Measurements from ENCODE around the gene PDE12. TPM values are rescaled to one million over a fixed set of nuclear protein-coding genes. Genes with fewer than 3 reads are reported as not detected.

The PDE12 gene
- total and polyA plus RNA-seq, 2 of the 13 experiments (the other 11 are each of a cell fraction or from before 2014, with no cell fraction given) = 9.0 to 17.8 TPM

DNA sequence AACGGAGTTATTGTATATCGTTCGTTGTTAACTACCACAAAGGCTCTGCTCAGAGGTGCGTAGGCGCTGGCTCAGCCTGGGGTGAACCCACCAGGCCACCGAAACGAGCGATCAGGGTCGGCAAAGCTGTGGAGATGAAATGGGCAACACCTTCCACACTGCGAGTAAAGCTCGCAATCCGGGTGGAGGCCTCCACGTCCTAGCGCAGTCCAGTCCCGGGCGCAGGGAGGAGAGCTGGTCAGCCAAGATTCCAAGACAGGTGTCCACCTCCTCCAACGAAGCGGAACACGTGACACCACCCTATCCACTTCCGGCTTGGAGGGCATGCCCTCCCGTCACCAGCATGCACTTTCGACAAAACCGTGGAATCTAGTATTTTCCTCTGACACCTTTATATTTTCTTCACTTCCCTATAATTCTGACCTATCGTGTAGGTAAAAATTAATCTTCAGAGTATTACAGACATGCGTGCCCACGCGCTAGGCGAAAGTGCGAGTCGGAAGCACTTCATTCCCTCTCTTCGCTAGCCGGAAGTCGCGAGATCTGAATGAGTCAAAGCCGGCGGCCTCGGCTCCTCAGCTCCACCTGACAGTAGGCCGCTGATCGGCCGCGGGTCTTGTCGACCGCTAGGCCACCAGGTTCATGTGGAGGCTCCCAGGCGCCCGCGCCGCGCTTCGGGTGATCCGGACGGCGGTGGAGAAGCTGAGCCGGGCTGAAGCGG is at the start of gene PDE12 (continued):
- TF ChIP-seq MEF2D (CRISPR knock-in tag; IDR thresholded peaks at IDR 0.05) (no peak; the same call in none of the 2 replicates), ZNF317 (CRISPR knock-in tag; IDR thresholded peaks at IDR 0.05) (no peak; the same call in 1 of the 2 replicates), KDM1A (CRISPR knock-in tag; IDR thresholded peaks at IDR 0.05) (0 out of 2 replicates have a peak, but pooled peaks have one; percentile 8), ZMYM2 (CRISPR knock-in tag; IDR thresholded peaks at IDR 0.05) (peak; percentile 91), ZNF460 (CRISPR knock-in tag; IDR thresholded peaks at IDR 0.05; ENCODE audit: borderline replicate concordance) (no peak; the same call in 1 of the 2 replicates), ZSCAN9 (CRISPR knock-in tag; IDR thresholded peaks at IDR 0.05; ENCODE audit: borderline replicate concordance) (peak; percentile 68), FIP1L1 (IDR thresholded peaks at IDR 0.05; ENCODE audit: borderline replicate concordance, insufficient read depth, low read depth, low read length) (no peak), CBX5 (CRISPR knock-in tag; IDR thresholded peaks at IDR 0.05; ENCODE audit: borderline replicate concordance) (peak; percentile 91; the same call in 1 of the 2 replicates), CCDC6 (CRISPR knock-in tag; IDR thresholded peaks at IDR 0.05) (peak; percentile 71), HOXD1 (CRISPR knock-in tag; IDR thresholded peaks at IDR 0.05) (no peak), MYC (CRISPR knock-in tag; IDR thresholded peaks at IDR 0.05; ENCODE audit: borderline replicate concordance) (peak; percentile 96), NR1H2 (CRISPR knock-in tag; IDR thresholded peaks at IDR 0.05; ENCODE audit: borderline replicate concordance, low read depth) (no peak), MAF1 (CRISPR knock-in tag; IDR thresholded peaks at IDR 0.05; ENCODE audit: borderline replicate concordance) (no peak), ZFX (CRISPR knock-in tag; IDR thresholded peaks at IDR 0.05; ENCODE audit: low read depth) (peak; percentile 99), PRMT3 (CRISPR knock-in tag; IDR thresholded peaks at IDR 0.05; ENCODE audit: borderline replicate concordance, low read depth) (no peak), MBNL3 (CRISPR knock-in tag; conservative IDR thresholded peaks at IDR 0.05) (no peak), ZBTB3 (CRISPR knock-in tag; IDR thresholded peaks at IDR 0.05; ENCODE audit: borderline replicate concordance, low read depth) (peak; percentile 89; the same call in 1 of the 2 replicates)
- TF ChIP-seq, protein P1, sequence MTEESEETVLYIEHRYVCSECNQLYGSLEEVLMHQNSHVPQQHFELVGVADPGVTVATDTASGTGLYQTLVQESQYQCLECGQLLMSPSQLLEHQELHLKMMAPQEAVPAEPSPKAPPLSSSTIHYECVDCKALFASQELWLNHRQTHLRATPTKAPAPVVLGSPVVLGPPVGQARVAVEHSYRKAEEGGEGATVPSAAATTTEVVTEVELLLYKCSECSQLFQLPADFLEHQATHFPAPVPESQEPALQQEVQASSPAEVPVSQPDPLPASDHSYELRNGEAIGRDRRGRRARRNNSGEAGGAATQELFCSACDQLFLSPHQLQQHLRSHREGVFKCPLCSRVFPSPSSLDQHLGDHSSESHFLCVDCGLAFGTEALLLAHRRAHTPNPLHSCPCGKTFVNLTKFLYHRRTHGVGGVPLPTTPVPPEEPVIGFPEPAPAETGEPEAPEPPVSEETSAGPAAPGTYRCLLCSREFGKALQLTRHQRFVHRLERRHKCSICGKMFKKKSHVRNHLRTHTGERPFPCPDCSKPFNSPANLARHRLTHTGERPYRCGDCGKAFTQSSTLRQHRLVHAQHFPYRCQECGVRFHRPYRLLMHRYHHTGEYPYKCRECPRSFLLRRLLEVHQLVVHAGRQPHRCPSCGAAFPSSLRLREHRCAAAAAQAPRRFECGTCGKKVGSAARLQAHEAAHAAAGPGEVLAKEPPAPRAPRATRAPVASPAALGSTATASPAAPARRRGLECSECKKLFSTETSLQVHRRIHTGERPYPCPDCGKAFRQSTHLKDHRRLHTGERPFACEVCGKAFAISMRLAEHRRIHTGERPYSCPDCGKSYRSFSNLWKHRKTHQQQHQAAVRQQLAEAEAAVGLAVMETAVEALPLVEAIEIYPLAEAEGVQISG (CRISPR knock-in tag; IDR thresholded peaks at IDR 0.05) = peak; percentile 87
- TF ChIP-seq, protein P2, sequence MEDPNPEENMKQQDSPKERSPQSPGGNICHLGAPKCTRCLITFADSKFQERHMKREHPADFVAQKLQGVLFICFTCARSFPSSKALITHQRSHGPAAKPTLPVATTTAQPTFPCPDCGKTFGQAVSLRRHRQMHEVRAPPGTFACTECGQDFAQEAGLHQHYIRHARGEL (CRISPR knock-in tag; IDR thresholded peaks at IDR 0.05) = no peak
- TF ChIP-seq, protein P3, sequence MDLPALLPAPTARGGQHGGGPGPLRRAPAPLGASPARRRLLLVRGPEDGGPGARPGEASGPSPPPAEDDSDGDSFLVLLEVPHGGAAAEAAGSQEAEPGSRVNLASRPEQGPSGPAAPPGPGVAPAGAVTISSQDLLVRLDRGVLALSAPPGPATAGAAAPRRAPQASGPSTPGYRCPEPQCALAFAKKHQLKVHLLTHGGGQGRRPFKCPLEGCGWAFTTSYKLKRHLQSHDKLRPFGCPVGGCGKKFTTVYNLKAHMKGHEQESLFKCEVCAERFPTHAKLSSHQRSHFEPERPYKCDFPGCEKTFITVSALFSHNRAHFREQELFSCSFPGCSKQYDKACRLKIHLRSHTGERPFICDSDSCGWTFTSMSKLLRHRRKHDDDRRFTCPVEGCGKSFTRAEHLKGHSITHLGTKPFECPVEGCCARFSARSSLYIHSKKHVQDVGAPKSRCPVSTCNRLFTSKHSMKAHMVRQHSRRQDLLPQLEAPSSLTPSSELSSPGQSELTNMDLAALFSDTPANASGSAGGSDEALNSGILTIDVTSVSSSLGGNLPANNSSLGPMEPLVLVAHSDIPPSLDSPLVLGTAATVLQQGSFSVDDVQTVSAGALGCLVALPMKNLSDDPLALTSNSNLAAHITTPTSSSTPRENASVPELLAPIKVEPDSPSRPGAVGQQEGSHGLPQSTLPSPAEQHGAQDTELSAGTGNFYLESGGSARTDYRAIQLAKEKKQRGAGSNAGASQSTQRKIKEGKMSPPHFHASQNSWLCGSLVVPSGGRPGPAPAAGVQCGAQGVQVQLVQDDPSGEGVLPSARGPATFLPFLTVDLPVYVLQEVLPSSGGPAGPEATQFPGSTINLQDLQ (CRISPR knock-in tag; IDR thresholded peaks at IDR 0.05) = peak; percentile 92
- TF ChIP-seq, protein P4, sequence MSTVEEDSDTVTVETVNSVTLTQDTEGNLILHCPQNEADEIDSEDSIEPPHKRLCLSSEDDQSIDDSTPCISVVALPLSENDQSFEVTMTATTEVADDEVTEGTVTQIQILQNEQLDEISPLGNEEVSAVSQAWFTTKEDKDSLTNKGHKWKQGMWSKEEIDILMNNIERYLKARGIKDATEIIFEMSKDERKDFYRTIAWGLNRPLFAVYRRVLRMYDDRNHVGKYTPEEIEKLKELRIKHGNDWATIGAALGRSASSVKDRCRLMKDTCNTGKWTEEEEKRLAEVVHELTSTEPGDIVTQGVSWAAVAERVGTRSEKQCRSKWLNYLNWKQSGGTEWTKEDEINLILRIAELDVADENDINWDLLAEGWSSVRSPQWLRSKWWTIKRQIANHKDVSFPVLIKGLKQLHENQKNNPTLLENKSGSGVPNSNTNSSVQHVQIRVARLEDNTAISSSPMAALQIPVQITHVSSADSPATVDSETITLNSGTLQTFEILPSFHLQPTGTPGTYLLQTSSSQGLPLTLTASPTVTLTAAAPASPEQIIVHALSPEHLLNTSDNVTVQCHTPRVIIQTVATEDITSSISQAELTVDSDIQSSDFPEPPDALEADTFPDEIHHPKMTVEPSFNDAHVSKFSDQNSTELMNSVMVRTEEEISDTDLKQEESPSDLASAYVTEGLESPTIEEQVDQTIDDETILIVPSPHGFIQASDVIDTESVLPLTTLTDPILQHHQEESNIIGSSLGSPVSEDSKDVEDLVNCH (CRISPR knock-in tag; IDR thresholded peaks at IDR 0.05) = no peak

All from HepG2 (cell line).